T-helper 1 cell (primary cell): Measurements from ENCODE around the gene ONECUT3.

Experiments used
- DNase-seq, 5 donors: peaks; one replicate each; pipeline ENCODE4 v3.0.0-alpha.2; 2012 to 2020

Gene ONECUT3

GRCh38 chr19:1816530-1817298 lies 63.4 kb downstream of the ONECUT3 start:
- no peak for DNase-seq

- no peak for DNase-seq
These were observed 64.4 kb downstream of the ONECUT3 start for GRCh38 chr19:1817553-1818179.

GRCh38 chr19:1818549-1819195 lies 65.4 kb downstream of the ONECUT3 start:
- DNase-seq, result no peak

GRCh38 chr19:1819341-1820255 lies 66.3 kb downstream of the ONECUT3 start:
- DNase-seq, result no peak

- DNase-seq, result no peak
These were observed 68.9 kb downstream of the ONECUT3 start for GRCh38 chr19:1822210-1822609.

GRCh38 chr19:1823020-1823419 lies 69.7 kb downstream of the ONECUT3 start:
- DNase-seq, result no peak

GRCh38 chr19:1823539-1824251 lies 70.4 kb downstream of the ONECUT3 start:
- no peak for DNase-seq

GRCh38 chr19:1824252-1824622 lies 70.9 kb downstream of the ONECUT3 start:
- no peak for DNase-seq

- DNase-seq, result peak; percentile 52 to 78 (median 66)
These were observed 72.7 kb downstream of the ONECUT3 start for GRCh38 chr19:1825909-1826556.

GRCh38 chr19:1826557-1827521 lies 73.5 kb downstream of the ONECUT3 start:
- DNase-seq, result no peak

- DNase-seq, result no peak
These were observed 74.4 kb downstream of the ONECUT3 start for GRCh38 chr19:1827566-1828278.

- no peak for DNase-seq
These were observed 75.3 kb downstream of the ONECUT3 start for GRCh38 chr19:1828279-1829238.

- no peak for DNase-seq
These were observed 76.7 kb downstream of the ONECUT3 start for GRCh38 chr19:1829958-1830357.

GRCh38 chr19:1830568-1830967 lies 77.3 kb downstream of the ONECUT3 start:
- no peak for DNase-seq
